CD8-positive, alpha-beta memory T cell (primary cell): ENCODE data around the gene PSMA2. TPM values are rescaled to one million over a fixed set of nuclear protein-coding genes. Genes with fewer than 3 reads are reported as not detected.

ENCODE experiments used
- CTCF ChIA-PET: fragments of 350-600 bp; sonication (Branson Sonifier 250); formaldehyde crosslinking; loops from one replicate; lab custom pipeline; 2021; ENCODE audit warnings: antibody characterized with exemption; lab: Charles Lee
- POLR2A ChIA-PET: fragments of 350-600 bp; sonication (Branson Sonifier 250); formaldehyde crosslinking; loops from one replicate; lab custom pipeline; 2021; ENCODE audit warnings: antibody characterized with exemption; lab: Charles Lee
- DNase-seq, 5 donors: peaks; one replicate each; pipeline versions ENCODE4 v3.0.0 to v3.0.0-alpha.2; 2020 to 2022; ENCODE audit warnings: mixed read lengths in 1 of 5
- H3K27ac ChIP-seq: one replicate; pipeline ENCODE4 v1.7.0; 2013; ENCODE audit warnings: low read depth, mild to moderate bottlenecking, low read length, moderate library complexity
- H3K27me3 ChIP-seq: 2 replicates; pipeline ENCODE4 v1.7.0; 2013; ENCODE audit warnings: low read length, mild to moderate bottlenecking; ENCODE audit not compliant: insufficient read depth, poor library complexity, severe bottlenecking
- H3K36me3 ChIP-seq: 2 replicates; pipeline ENCODE4 v1.7.0; 2013; ENCODE audit warnings: mild to moderate bottlenecking, low read length, moderate library complexity; ENCODE audit not compliant: insufficient read depth
- H3K4me1 ChIP-seq: 2 replicates; pipeline ENCODE4 v1.7.0; 2013; ENCODE audit warnings: mild to moderate bottlenecking, low read length, moderate library complexity; ENCODE audit not compliant: insufficient read depth
- H3K4me3 ChIP-seq: 2 replicates; pipeline ENCODE4 v1.7.0; 2013; ENCODE audit warnings: mild to moderate bottlenecking, low read length
- H3K9me3 ChIP-seq: 2 replicates; pipeline ENCODE4 v1.7.0; 2013; ENCODE audit warnings: mild to moderate bottlenecking, low read length
- H3K27ac Mint-ChIP-seq, 8 donors: one replicate each; pipeline ENCODE4 v1.8.0; 2020 to 2021; ENCODE audit warnings: mixed read lengths in 8 of 8, mild to moderate bottlenecking in 6 of 8, inconsistent platforms in 3 of 8, moderate library complexity in 3 of 8
- H3K27me3 Mint-ChIP-seq, 2 donors: one replicate each; pipeline ENCODE4 v1.8.0; 2020 to 2021; ENCODE audit warnings: mixed read lengths in 2 of 2, mild to moderate bottlenecking in 1 of 2, moderate library complexity in 1 of 2
- H3K36me3 Mint-ChIP-seq, 3 donors: one replicate each; pipeline ENCODE4 v1.8.0; 2020 to 2021; ENCODE audit warnings: mixed read lengths in 3 of 3, inconsistent platforms in 1 of 3, mild to moderate bottlenecking in 1 of 3
- H3K4me1 Mint-ChIP-seq, 3 donors: one replicate each; pipeline ENCODE4 v1.8.0; 2020 to 2021; ENCODE audit warnings: mixed read lengths in 3 of 3, inconsistent platforms in 1 of 3, mild to moderate bottlenecking in 1 of 3
- H3K4me3 Mint-ChIP-seq, 7 donors: one replicate each; pipeline ENCODE4 v1.8.0; 2020 to 2021; ENCODE audit warnings: mixed read lengths in 7 of 7, mild to moderate bottlenecking in 6 of 7, moderate library complexity in 4 of 7, inconsistent platforms in 2 of 7
- H3K9me3 Mint-ChIP-seq, 5 donors: one replicate each; pipeline ENCODE4 v1.8.0; 2020 to 2022; ENCODE audit warnings: mixed read lengths in 5 of 5, mild to moderate bottlenecking in 3 of 5, moderate library complexity in 2 of 5, inconsistent platforms in 1 of 5
- polyA plus RNA-seq: library from polyadenylated mRNA; unstranded; fragments of 300-500 nt; fragmentation: Illumina TruSeq; gene quantifications from one replicate; pipeline ENCODE4 v1.2.3, GENCODE V29; 2021
- total RNA-seq, 2 experiments: library from RNA; stranded (reverse); gene quantifications; one replicate each; pipeline ENCODE4 v1.2.3, GENCODE V29; 2021

The PSMA2 gene
- total and polyA plus RNA-seq, 3 experiments from 2014 or later: 176 to 238 (median 179) TPM

- ChIA-PET CTCF (no interaction called here), POLR2A (no interaction called here)
- H3K36me3 ChIP-seq: no peaks in the 10 kb centered on the region
- no peak for DNase-seq
- H3K27me3 ChIP-seq: no peaks in the 10 kb centered on the region
- no peak overlapping the region for H3K4me3 Mint-ChIP-seq
- no peak overlapping the region for H3K27ac ChIP-seq
- H3K9me3 Mint-ChIP-seq: no peaks in the 10 kb centered on the region
- H3K36me3 Mint-ChIP-seq: no peaks in the 10 kb centered on the region
- H3K4me3 ChIP-seq: no peak overlapping the region
- peaks cover 6 to 15% of the 10 kb centered on the region in 2 donors for H3K27me3 Mint-ChIP-seq
- no peaks in the 10 kb centered on the region for H3K9me3 ChIP-seq
- H3K4me1 ChIP-seq: no peaks in the 10 kb centered on the region
- no peak overlapping the region for H3K27ac Mint-ChIP-seq
- no peaks in the 10 kb centered on the region for H3K4me1 Mint-ChIP-seq
Observed at GRCh38 chr7:42967391-42967790, 35.4 kb upstream of the PSMA2 start.

GRCh38 chr7:42964849-42965805, 33.2 kb upstream of the PSMA2 start:
- H3K4me3 ChIP-seq: no peak overlapping the region
- Mint-ChIP-seq H3K4me3 (no peak overlapping the region), H3K27ac (peak overlapping the region in 1 of 8 donors; percentile 24), H3K4me1 (no peaks in the 10 kb centered on the region), H3K36me3 (no peaks in the 10 kb centered on the region), H3K9me3 (no peaks in the 10 kb centered on the region), H3K27me3 (peaks cover 6 to 18% of the 10 kb centered on the region in 2 donors)
- H3K36me3 ChIP-seq: no peaks in the 10 kb centered on the region
- POLR2A ChIA-PET: no interaction called here
- H3K27me3 ChIP-seq: no peaks in the 10 kb centered on the region
- no peaks in the 10 kb centered on the region for H3K4me1 ChIP-seq
- no peaks in the 10 kb centered on the region for H3K9me3 ChIP-seq
- no peak overlapping the region for H3K27ac ChIP-seq
- no peak for DNase-seq
- CTCF ChIA-PET: no interaction called here

GRCh38 chr7:42964293-42964692, 32.3 kb upstream of the PSMA2 start:
- H3K9me3 Mint-ChIP-seq: no peaks in the 10 kb centered on the region
- H3K27ac Mint-ChIP-seq: no peak overlapping the region
- H3K36me3 ChIP-seq: no peaks in the 10 kb centered on the region
- H3K4me3 Mint-ChIP-seq: no peak overlapping the region
- no peaks in the 10 kb centered on the region for H3K4me1 ChIP-seq
- no peak overlapping the region for H3K27ac ChIP-seq
- no peaks in the 10 kb centered on the region for H3K4me1 Mint-ChIP-seq
- ChIA-PET POLR2A (no interaction called here), CTCF (no interaction called here)
- H3K4me3 ChIP-seq: no peak overlapping the region
- peaks cover 6 to 25% of the 10 kb centered on the region in 2 donors for H3K27me3 Mint-ChIP-seq
- no peaks in the 10 kb centered on the region for H3K36me3 Mint-ChIP-seq
- no peaks in the 10 kb centered on the region for H3K9me3 ChIP-seq
- no peaks in the 10 kb centered on the region for H3K27me3 ChIP-seq
- no peak for DNase-seq

DNA sequence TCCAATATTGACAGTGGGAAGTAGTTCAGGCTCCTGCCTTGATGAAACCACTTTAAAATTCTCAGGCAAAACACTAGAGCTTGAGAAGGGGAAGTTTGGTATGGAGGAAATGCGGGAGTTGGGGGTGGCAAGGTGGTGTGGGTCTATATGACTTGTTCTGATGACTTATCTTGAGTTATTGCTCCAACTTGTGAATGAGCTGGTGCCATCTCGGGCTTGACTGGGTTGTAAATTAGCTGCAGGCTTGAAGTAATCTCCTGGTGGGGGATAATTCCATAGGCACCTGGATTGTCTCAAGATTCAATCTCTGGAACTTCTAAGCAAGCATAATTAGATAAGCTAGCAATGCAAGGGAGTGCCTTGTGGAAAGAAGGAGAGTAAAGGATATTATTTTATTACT, 29.2 kb upstream of the PSMA2 start:
- Mint-ChIP-seq H3K4me1 (no peaks in the 10 kb centered on the region), H3K9me3 (peaks cover 0 to 10% (median 7%) of the 10 kb centered on the region in 5 donors), H3K27me3 (peaks cover 4 to 16% of the 10 kb centered on the region in 2 donors), H3K4me3 (no peak overlapping the region), H3K36me3 (peaks cover 0 to 4% (median 0%) of the 10 kb centered on the region in 3 donors), H3K27ac (no peak overlapping the region)
- ChIA-PET POLR2A (no interaction called here), CTCF (interaction anchor here (2.1 kb wide), 1 partner anchor 20 kb away, joined by 7 read pairs; no protein-coding TSS in a partner anchor)
- no peaks in the 10 kb centered on the region for H3K4me1 ChIP-seq
- H3K27me3 ChIP-seq: no peaks in the 10 kb centered on the region
- no peaks in the 10 kb centered on the region for H3K36me3 ChIP-seq
- H3K9me3 ChIP-seq: no peaks in the 10 kb centered on the region
- no peak for DNase-seq
- no peak overlapping the region for H3K4me3 ChIP-seq
- no peak overlapping the region for H3K27ac ChIP-seq

GRCh38 chr7:42960762-42961161, 28.8 kb upstream of the PSMA2 start:
- Histone ChIP-seq H3K4me3 (no peak overlapping the region), H3K27me3 (no peaks in the 10 kb centered on the region), H3K4me1 (no peaks in the 10 kb centered on the region), H3K36me3 (no peaks in the 10 kb centered on the region), H3K9me3 (no peaks in the 10 kb centered on the region), H3K27ac (no peak overlapping the region)
- H3K36me3 Mint-ChIP-seq: peaks cover 0 to 4% (median 0%) of the 10 kb centered on the region in 3 donors
- no peaks in the 10 kb centered on the region for H3K4me1 Mint-ChIP-seq
- H3K9me3 Mint-ChIP-seq: peaks cover 0 to 11% (median 8%) of the 10 kb centered on the region in 5 donors
- CTCF ChIA-PET: interaction anchor here (2.1 kb wide), 1 partner anchor 19 kb away, joined by 7 read pairs; no protein-coding TSS in a partner anchor
- DNase-seq: no peak
- no peak overlapping the region for H3K4me3 Mint-ChIP-seq
- H3K27ac Mint-ChIP-seq: no peak overlapping the region
- POLR2A ChIA-PET: no interaction called here
- peaks cover 4 to 16% of the 10 kb centered on the region in 2 donors for H3K27me3 Mint-ChIP-seq

DNA sequence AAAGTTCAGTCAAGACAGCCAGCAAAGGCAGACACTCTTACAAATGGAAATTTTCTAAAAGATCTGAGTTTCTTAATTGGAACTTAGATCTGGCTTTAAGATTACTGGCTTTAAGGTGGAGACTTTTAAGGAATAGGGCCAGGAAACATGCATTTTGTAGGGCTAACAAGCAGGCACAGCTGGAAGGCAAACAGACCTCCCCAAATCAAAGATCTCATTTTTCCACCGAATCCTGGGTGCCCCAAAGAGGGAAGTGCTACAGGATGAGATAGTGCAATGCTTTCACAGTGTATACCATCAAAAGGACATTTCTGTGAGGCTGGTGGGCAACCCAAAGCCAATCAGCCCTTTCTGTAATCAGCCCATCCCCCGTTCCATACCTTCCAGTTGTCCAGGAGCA, 27.6 kb upstream of the PSMA2 start:
- no peak for DNase-seq
- H3K4me3 Mint-ChIP-seq: no peak overlapping the region
- no peaks in the 10 kb centered on the region for H3K4me1 Mint-ChIP-seq
- no peak overlapping the region for H3K27ac Mint-ChIP-seq
- ChIA-PET POLR2A (no interaction called here), CTCF (interaction anchor here (2.1 kb wide), 1 partner anchor 18 kb away, joined by 7 read pairs; no protein-coding TSS in a partner anchor)
- no peaks in the 10 kb centered on the region for H3K4me1 ChIP-seq
- H3K36me3 Mint-ChIP-seq: peaks cover 0 to 8% (median 3%) of the 10 kb centered on the region in 3 donors
- H3K9me3 ChIP-seq: no peaks in the 10 kb centered on the region
- H3K27me3 ChIP-seq: no peaks in the 10 kb centered on the region
- H3K27me3 Mint-ChIP-seq: peaks cover 4 to 12% of the 10 kb centered on the region in 2 donors
- H3K4me3 ChIP-seq: no peak overlapping the region
- no peaks in the 10 kb centered on the region for H3K36me3 ChIP-seq
- H3K9me3 Mint-ChIP-seq: peaks cover 0 to 18% (median 11%) of the 10 kb centered on the region in 5 donors
- no peak overlapping the region for H3K27ac ChIP-seq

- Histone ChIP-seq H3K4me3 (no peak overlapping the region), H3K4me1 (no peaks in the 10 kb centered on the region), H3K27ac (no peak overlapping the region), H3K36me3 (no peaks in the 10 kb centered on the region), H3K27me3 (no peaks in the 10 kb centered on the region), H3K9me3 (no peaks in the 10 kb centered on the region)
- Mint-ChIP-seq H3K4me1 (no peaks in the 10 kb centered on the region), H3K27me3 (peaks cover 0 to 9% of the 10 kb centered on the region in 2 donors), H3K4me3 (no peak overlapping the region), H3K9me3 (peaks cover 0 to 18% (median 11%) of the 10 kb centered on the region in 5 donors), H3K36me3 (peaks cover 0 to 8% (median 3%) of the 10 kb centered on the region in 3 donors), H3K27ac (no peak overlapping the region)
- POLR2A ChIA-PET: no interaction called here
- CTCF ChIA-PET: no interaction called here
- no peak for DNase-seq
Observed at GRCh38 chr7:42956062-42956461, 24.1 kb upstream of the PSMA2 start.

GRCh38 chr7:42953994-42954393, 22.0 kb upstream of the PSMA2 start:
- Histone ChIP-seq H3K4me1 (no peaks in the 10 kb centered on the region), H3K9me3 (no peaks in the 10 kb centered on the region), H3K27ac (no peak overlapping the region), H3K4me3 (no peak overlapping the region), H3K27me3 (no peaks in the 10 kb centered on the region), H3K36me3 (no peaks in the 10 kb centered on the region)
- Mint-ChIP-seq H3K4me3 (no peak overlapping the region), H3K36me3 (peaks cover 0 to 8% (median 3%) of the 10 kb centered on the region in 3 donors), H3K4me1 (no peaks in the 10 kb centered on the region), H3K27me3 (peaks cover 0 to 7% of the 10 kb centered on the region in 2 donors), H3K27ac (no peak overlapping the region), H3K9me3 (peaks cover 0 to 18% (median 11%) of the 10 kb centered on the region in 5 donors)
- ChIA-PET CTCF (no interaction called here), POLR2A (no interaction called here)
- no peak for DNase-seq
